DMS53 treated with DMSO at 0.1 percent for 48 hours (cell line): ENCODE data around the gene ABLIM1.

Experiments
- DNase-seq: peaks from one replicate; lab custom pipeline; 2025; ENCODE audit not compliant: unreplicated experiment; lab: John Stamatoyannopoulos, UW

Gene ABLIM1

GRCh38 chr10:114593816-114594468, 64.1 kb downstream of the ABLIM1 start:
- no peak for DNase-seq

GRCh38 chr10:114593240-114593792, 64.8 kb downstream of the ABLIM1 start:
- DNase-seq = no peak

- no peak for DNase-seq
These were observed 67.1 kb downstream of the ABLIM1 start for GRCh38 chr10:114590993-114591392.

GRCh38 chr10:114584419-114584818, 73.7 kb downstream of the ABLIM1 start:
- DNase-seq = no peak

- DNase-seq = no peak
These were observed 77.0 kb downstream of the ABLIM1 start for GRCh38 chr10:114581071-114581470.

- no peak for DNase-seq
These were observed 80.9 kb downstream of the ABLIM1 start for GRCh38 chr10:114577133-114577532.

- no peak for DNase-seq
These were observed 81.4 kb downstream of the ABLIM1 start for GRCh38 chr10:114576716-114577115.

- no peak for DNase-seq
These were observed 82.0 kb downstream of the ABLIM1 start for GRCh38 chr10:114576132-114576487.

GRCh38 chr10:114575417-114576131, 82.5 kb downstream of the ABLIM1 start:
- DNase-seq = no peak

GRCh38 chr10:114573330-114574045, 84.6 kb downstream of the ABLIM1 start:
- no peak for DNase-seq

GRCh38 chr10:114571316-114571999, 86.6 kb downstream of the ABLIM1 start:
- DNase-seq = no peak

GRCh38 chr10:114566064-114566463, 92.0 kb downstream of the ABLIM1 start:
- DNase-seq = no peak

GRCh38 chr10:114565066-114565465, 93.0 kb downstream of the ABLIM1 start:
- DNase-seq = no peak

GRCh38 chr10:114561008-114561523, 97.0 kb downstream of the ABLIM1 start:
- no peak for DNase-seq

- no peak for DNase-seq
These were observed 97.9 kb downstream of the ABLIM1 start for GRCh38 chr10:114560144-114560543.

- DNase-seq = no peak
These were observed 98.4 kb downstream of the ABLIM1 start for GRCh38 chr10:114559636-114560035.

- no peak for DNase-seq
These were observed 100.2 kb downstream of the ABLIM1 start for GRCh38 chr10:114557854-114558253.

- no peak for DNase-seq
These were observed 101.6 kb downstream of the ABLIM1 start for GRCh38 chr10:114556236-114557122.

- DNase-seq = no peak
These were observed 104.6 kb downstream of the ABLIM1 start for GRCh38 chr10:114553436-114553835.

GRCh38 chr10:114552050-114552449, 106.0 kb downstream of the ABLIM1 start:
- no peak for DNase-seq
